NCI-H82 treated with DMSO at 0.1 percent for 48 hours (cell line): ENCODE measurements around the gene PYM1.
"Not testable (repeated sequence)": the region's sequence is repeated elsewhere in the genome, so short reads cannot be mapped to it uniquely, and the experiment has no call there.

Experiments
- DNase-seq: peaks from one replicate; lab custom pipeline; 2025; ENCODE audit not compliant: unreplicated experiment; lab: John Stamatoyannopoulos, UW

Gene PYM1

GRCh38 chr12:55915482-55915859 lies 12.2 kb downstream of the PYM1 start:
- DNase-seq: no peak

GRCh38 chr12:55912908-55913307 lies 14.8 kb downstream of the PYM1 start:
- no peak for DNase-seq

- no peak for DNase-seq
Observed at GRCh38 chr12:55909513-55909884, 18.2 kb downstream of the PYM1 start.

- DNase-seq: no peak
Observed at GRCh38 chr12:55908726-55909512, 18.8 kb downstream of the PYM1 start.

GRCh38 chr12:55906056-55906455 lies 21.6 kb downstream of the PYM1 start:
- DNase-seq: no peak

- DNase-seq: no peak
Observed at GRCh38 chr12:55901881-55902490, 25.7 kb downstream of the PYM1 start.

GRCh38 chr12:55899082-55899481 lies 28.6 kb downstream of the PYM1 start:
- DNase-seq: no peak

GRCh38 chr12:55893723-55894122 lies 34.0 kb downstream of the PYM1 start:
- DNase-seq: no peak

- DNase-seq: no peak
Observed at GRCh38 chr12:55891310-55891709, 36.4 kb downstream of the PYM1 start.

GRCh38 chr12:55885113-55885512 lies 42.6 kb downstream of the PYM1 start:
- no peak for DNase-seq

GRCh38 chr12:55877824-55878223 lies 49.9 kb downstream of the PYM1 start:
- DNase-seq: no peak

GRCh38 chr12:55875704-55876467 lies 51.8 kb downstream of the PYM1 start:
- no peak for DNase-seq

GRCh38 chr12:55874443-55874842 lies 53.3 kb downstream of the PYM1 start:
- DNase-seq: no peak

- DNase-seq: not testable (repeated sequence)
Observed at GRCh38 chr12:55866454-55867004, 61.2 kb downstream of the PYM1 start.

GRCh38 chr12:55865327-55865726 lies 62.4 kb downstream of the PYM1 start:
- no peak for DNase-seq

GRCh38 chr12:55862931-55863330 lies 64.8 kb downstream of the PYM1 start:
- not testable (repeated sequence) for DNase-seq

- no peak for DNase-seq
Observed at GRCh38 chr12:55862286-55862685, 65.4 kb downstream of the PYM1 start.

- no peak for DNase-seq
Observed at GRCh38 chr12:55861871-55862270, 65.8 kb downstream of the PYM1 start.

- DNase-seq: no peak
Observed at GRCh38 chr12:55861396-55861795, 66.3 kb downstream of the PYM1 start.

- no peak for DNase-seq
Observed at GRCh38 chr12:55852740-55853139, 75.0 kb downstream of the PYM1 start.
